Activated CD8-positive, alpha-beta memory T cell treated with anti-CD3 and anti-CD28 coated beads, Interleukin-2, amount 50 U/mL, for 1 hour (primary cell): ENCODE measurements around the gene TP53BP2.
"Not testable (repeated sequence)": the region's sequence is repeated elsewhere in the genome, so short reads cannot be mapped to it uniquely, and the experiment has no call there.

ENCODE experiments used
- DNase-seq: peaks from one replicate; pipeline ENCODE4 v3.0.0-alpha.2; 2020; ENCODE audit errors: extremely low read depth

TP53BP2 gene

DNA sequence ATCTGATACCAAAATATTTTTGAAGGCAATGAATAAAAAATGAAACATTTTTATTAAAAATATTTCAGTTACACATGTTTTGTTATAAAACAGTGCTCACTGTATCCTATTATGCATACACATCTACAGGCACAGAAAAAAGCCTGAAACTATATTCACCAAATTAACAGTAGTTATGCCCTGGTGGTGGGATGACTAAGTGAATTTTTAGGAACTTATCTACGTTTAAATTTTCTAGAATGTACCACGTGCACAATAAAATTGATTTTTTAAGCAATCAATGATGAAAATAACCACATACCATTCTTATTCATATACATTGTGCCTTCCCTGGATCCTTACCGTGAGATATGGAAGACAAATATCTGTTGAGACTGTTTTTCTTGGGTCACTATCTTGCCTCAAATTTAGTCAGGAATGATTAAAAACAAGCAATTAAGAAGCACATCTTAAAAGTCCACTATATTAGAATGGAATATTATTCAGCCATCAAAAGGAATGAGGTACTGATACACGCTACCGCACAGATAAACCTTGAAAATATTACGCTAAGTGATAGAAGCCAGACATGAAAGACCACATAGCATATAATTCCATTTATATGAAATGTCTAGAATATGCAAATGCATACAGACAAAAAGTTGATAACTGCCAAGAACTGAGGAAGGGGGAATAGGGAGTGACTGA is 17.4 kb downstream of the TP53BP2 start:
- no peak for DNase-seq

DNA sequence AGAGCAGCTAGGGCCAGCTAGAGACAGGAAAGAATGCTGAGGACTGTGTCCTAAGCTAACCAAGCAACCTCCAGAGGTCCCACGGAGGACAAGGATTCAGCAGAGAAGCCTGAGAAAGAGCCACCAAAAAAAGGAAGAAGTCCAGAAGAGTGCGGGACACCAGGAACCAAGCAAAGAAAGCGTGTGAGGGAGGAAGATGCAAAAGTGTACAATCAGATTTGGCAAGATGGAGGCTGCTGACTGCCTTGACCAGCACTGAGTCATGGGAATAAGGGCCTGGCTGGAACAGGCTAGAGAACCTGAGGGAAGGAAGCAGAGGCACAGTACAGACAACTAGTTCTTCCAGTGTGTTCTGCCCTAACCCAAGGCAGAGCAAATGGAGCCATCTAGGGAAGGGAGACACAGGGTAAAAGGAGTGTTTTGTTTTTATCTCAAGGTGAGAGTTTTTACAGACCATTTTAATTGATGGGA is 18.5 kb downstream of the TP53BP2 start:
- no peak for DNase-seq

DNA sequence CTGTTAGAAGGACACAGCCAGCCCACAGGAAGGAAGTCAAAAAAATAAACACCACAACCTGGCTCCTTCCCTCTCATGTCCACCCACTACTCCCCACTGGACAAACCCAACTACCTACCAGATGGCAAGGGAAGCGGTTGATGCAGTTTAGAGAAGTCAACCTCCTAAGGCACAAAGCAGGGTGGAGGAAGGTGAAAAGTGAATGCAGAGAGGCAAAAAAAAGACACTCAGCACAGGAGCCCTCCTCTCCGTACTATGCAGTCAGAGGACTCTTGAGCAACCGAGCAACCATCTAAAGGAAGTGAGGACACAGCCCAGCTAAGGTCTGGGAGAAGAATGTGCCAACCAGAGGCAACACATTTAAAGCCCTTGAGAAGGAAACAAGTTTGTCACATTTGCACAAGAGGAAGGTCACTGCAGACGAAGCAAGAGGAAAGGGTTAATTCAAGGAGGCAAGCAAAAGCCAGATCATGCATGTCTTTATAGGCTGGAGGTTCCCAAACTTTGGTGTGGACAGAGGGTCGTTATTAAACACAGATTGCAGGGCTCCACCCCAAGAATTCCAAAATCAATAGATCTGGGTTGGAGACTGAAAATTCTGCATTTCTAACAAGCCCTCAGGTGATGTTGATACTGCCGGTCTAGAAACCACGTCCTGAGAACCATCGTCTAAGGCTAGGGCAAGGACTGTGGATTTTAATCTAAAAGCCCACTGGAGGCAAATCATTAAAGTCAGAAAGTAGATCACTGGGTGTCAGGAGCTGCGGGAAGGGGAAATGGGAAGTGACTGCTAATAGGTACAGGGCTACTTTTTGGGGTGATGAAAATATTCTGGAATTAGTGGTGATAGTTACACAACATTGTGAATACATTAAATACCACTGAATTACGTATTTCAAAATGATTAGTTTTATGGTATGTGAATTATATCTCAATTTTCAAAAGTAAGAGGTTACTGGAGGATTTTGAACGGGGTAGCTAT is 19.7 kb downstream of the TP53BP2 start:
- DNase-seq = no peak

DNA sequence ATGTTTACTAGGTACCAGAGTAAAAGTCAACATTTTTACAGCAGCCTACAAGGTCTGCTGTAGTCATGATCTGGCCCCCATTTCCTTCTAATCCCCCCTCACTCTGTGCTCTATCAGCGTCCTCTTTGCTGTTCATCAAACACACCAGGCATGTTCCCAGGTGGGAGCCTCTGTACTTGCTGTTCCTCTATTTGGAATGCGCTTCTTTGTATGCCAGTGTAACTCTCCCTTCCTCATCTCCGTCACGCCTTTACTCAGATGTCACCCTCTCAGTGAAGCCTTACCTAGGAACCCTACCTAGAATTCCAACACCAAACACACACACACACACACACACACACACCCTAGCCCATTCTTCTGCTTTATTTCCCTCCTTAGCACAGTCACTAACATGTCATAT is 21.0 kb downstream of the TP53BP2 start:
- DNase-seq = no peak

DNA sequence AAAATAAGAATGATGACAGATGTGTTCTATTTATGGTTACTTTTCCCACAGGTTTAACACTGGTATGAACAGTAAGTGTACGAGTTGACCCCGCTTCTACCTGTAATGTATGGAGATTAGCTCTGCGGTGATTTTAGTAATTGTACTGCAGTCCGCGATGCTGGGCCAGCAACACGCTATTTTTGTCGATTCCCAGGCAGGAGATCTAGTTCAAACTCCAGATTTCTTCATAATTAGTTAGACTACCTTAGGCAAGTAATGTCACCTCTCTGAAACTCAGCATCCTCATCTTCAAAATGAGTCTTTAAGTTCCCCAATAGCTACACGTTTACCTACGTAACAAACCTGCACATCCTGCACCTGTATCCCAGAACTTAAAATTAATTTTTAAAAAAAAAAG is 21.5 kb downstream of the TP53BP2 start:
- DNase-seq = no peak

DNA sequence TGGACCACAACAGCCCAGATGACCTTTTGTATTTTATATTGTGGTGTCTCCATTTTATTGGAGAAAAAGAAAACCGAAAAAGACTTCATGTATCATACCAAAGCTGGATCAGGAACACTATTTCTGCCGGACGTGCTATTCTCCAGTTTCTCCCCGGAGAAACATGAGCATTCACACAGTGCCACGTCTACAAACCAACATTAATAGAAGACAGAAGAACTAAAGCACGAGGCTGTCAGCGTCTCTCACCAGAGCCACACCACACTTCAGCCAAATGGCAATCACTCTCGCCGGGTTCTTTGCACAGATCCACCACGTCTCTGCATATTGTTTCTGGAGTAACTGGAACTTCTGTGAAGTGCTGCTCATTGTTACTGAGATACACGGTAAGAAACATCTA is 24.8 kb downstream of the TP53BP2 start:
- no peak for DNase-seq

DNA sequence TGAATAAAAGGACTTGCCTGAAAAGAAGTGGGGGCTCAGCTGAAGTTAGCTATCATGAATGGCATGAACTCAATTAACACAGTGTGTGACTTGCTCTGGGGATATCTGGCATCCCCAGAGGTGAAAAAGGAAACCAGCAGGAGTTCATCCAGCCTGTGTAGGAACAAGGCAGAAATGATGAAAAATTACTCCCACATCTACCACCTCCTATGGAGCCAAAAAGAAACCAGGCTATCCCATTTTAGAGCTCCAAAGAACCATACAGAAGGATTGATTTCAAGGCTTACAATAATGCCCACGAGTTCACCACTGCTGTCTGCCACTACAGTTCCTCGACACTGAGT is 25.3 kb downstream of the TP53BP2 start:
- no peak for DNase-seq

DNA sequence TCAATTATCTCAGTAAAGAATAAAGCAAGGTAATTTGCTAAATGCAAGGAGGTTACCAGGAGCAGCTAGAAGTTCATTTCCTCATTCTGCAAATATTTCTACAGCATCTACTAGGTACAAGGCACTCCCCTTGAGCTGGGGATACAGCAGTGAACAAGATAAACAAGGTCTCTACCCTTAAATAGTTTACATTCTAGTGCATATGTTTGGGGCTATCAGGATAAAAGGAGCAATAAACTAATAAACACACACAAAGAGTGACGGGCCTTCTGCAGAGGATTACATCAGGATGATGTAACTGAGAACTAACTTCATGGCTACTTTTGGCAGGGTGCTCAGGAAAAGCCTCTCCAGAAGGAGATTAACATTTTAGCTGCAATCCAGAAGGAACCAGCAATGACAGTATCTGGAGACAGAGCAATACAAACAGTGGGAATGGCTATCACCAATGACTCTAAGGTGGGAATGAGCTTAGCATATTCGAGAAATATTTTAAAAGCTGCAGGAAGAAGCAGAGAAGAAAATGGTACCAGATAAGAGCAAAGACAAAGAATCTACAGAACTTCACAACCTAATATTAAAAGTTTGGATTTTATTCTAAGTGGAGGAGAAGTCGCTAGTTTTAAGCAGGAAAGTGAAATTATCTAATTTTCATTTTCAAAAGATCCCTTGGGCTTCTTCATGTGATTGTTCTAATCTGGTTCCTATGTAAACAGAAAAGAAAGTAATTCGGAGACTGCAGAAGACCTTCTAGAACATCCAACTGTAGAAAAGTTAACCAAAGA is 25.8 kb downstream of the TP53BP2 start:
- no peak for DNase-seq

DNA sequence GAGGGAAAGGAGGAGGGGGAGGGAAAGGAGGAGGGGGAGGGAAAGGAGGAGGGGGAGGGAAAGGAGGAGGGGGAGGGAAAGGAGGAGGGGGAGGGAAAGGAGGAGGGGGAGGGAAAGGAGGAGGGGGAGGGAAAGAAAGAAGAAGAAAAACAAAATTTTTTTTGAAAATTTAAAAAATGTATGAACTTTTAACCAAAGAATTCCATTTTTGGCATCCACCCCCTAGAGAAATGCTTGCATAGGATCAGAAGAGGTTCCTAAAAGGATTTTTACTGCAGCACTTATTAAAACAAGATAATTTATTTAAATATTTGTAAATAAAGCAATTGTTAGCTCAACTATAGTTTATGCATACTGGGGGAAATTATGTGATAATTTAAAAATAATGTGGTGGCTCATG is 28.5 kb downstream of the TP53BP2 start:
- not testable (repeated sequence) for DNase-seq

DNA sequence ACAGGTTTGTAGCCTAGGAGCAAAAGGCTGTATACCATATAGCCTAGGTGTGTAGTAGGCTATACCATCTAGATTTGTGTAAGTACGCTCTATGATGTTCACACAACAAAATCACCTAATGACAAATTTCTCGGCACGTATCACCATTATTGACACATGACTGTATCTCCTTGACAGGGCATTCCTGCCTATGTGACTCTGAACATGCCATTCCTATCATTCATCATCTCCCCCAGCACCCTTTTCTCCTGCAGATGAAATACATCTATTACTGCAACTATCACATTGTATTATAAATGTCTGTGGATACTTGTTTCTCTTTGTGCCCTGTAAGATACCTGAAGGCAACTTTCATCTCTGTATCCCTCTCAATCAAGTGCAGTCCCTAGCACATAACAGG is 29.9 kb downstream of the TP53BP2 start:
- no peak for DNase-seq

DNA sequence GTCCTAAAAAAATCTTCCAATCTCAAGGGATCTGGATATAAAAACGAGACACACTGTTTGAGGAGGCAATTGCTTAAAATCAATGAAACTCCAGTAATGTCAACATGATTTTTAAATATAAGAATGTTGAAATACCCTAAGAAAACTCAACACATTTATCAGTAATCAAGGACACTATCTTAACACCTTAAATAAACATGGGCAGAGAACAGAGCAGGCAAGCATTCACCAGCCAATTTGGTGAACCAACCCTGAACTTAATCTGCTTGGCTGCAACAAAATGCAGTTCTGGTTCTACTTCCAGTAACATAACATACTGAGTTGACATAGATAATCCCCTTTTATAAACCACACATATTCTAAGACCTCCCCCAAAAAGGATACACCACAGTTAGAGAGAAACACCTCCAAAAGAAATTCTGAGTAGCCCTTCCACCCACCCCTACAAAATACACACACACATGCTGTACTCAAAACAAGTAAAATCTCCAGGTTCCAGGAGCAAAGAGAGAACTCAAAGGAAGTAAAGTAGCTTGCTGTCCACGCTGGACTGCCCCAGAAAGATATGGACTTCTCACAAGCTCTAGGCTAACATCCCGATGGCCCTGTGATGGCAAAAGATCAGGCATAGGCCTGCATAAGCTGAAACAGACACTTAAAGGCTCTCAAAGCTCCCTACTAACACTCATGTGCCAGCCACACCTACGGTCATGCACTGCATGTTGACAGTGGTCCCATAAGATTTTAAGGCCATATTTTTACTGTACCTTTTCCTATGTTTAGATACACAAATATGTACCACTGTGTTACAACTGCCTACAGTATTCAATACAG is 30.5 kb downstream of the TP53BP2 start:
- no peak for DNase-seq

DNA sequence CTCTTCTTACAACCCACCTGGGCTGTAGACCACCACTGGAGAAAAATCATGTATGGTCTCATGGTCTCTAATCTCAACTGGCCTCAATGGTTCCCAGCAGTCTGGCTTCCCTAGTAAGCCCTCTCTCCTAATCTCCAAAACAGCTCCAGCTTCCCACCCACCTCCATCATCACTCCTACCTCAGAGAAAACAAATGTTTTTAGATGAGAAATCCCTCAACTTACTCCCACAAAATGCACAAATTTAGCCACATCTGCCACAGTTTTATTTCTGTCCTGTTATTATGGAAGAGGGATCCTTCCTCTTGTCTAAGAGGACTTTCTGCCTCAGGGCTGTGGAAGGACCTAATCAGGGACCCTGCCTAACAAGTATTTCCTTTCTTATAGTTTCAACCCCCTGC is 32.1 kb downstream of the TP53BP2 start:
- DNase-seq = no peak

DNA sequence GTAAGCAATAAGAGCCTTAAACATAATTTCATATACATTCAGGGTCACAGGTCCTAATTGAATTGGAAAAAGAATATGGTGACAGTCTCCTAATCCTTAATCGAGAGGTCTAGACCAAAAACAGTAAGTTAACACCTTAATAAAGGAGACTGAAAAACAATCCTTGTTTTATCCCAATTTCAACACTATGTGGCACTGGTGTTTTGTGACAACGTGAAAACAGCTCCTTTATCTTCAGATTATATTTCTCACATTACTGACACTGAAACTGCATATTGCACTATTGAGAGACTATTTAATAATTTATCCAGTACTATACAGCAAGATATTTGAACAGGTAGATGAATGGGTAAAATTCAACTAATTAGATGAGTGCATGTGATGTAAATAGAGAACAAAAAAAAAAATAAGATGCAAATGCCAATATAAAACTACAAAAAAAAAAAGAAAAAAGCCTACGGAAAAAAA is 34.1 kb downstream of the TP53BP2 start:
- no peak for DNase-seq

DNA sequence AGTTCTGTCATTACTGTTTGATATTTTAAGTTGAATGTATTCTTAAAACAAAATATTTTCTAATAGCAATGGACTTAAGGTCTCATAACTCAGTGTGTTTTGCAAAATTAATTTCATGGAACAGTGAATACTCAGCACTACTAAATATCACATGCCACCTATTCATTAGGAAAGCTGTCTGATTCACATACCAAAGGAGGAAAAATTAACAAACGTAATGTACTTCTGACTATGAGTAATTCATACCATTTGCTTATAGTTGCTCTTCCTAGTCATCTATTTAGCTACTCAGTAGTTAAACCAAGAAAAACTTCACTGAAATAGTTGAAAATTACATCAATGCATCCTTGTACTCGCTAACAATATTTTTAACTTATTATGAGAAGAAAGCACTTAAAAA is 35.2 kb downstream of the TP53BP2 start:
- no peak for DNase-seq

DNA sequence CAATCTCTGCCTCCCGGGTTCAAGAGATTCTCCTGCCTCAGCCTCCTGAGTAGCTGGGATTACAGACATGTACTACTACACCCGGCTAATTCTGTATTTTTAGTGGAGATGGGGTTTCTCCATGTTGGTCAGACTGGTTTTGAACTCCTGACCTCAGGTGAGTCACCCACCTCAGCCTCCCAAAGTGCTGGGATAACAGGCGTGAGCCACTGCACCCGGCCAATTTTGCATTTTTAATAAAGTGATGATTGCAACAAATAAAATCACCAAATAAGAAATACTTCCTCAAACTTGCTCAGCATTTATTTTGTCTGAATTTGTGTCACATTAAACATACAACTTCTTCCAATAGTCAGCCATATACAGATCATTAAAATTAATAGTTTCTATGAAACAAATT is 35.8 kb downstream of the TP53BP2 start:
- not testable (repeated sequence) for DNase-seq

DNA sequence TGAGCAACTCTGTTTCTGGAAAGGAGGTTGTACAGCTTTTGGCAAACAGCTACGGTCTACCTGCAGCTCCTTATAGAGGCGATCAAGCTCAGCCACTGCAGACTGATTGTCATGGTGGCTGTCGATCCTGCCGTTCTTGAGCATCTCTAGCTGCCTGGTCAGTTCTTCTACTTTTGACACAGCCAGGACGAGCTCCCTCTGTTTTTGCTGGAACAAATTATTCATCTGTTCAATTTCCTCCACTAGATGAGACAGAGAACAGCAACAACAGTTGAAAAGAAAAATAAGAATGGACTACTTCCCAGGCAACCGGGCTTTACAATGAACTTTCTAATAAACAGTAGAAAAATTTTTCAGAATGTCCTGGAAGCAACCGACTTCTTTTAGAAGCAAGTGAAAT is 42.5 kb downstream of the TP53BP2 start:
- no peak for DNase-seq

DNA sequence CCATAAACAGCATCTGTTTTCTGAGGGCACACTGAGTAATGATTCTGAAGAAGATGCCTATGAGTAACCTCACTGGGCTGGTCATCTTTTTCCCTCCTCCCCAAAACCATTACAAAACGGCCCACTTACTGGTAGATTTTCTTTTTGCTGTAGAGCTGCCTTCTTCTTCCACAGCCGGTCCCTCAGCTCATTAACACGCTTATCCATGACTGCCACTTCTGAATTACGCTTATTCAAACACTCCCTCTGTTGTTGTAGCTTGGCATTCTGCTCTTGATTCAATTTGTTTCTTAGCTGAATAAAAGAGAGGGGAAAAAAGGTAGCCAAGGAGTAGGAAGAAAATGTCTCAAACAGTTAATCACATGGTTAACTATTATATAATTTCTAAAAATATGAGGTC is 43.1 kb downstream of the TP53BP2 start:
- no peak for DNase-seq

DNA sequence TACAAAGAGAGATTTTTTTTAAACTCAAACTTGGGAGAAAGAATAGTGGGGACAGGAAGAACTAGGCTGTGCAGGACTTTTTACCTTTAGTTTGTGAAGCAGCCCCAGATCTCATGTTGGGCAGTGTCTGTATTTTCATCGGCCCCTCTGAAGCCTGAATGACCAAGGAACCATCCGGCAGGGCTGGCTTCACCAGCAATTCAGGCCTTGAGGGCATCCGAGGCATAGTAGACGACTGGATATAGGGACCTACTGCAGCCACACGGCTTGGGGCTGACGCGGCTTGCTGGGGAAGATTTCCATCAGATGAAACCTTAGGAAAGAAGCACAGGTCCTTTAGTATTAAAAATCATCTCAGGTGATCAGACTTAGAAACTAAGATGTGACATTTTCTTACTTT is 43.7 kb downstream of the TP53BP2 start:
- DNase-seq = no peak

DNA sequence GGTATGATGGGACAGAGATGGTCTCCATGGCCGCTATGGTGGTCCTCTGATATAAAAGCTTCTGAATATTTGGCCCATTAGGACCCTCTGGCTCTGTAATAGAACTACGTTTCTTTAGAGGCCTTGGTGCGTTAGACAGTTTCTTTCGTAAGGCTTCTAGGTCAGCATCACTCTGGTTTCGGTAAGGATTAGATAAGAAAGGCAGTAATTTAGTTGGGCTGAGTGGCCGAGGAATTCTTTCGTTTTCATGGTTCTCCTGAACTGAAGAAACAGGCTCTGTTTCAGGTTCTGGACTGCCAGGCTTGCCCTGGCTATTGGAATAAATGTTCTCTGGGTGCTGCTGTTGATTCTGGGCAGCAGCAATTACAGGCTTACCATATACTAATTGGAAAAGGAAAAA is 49.5 kb downstream of the TP53BP2 start:
- DNase-seq = no peak

DNA sequence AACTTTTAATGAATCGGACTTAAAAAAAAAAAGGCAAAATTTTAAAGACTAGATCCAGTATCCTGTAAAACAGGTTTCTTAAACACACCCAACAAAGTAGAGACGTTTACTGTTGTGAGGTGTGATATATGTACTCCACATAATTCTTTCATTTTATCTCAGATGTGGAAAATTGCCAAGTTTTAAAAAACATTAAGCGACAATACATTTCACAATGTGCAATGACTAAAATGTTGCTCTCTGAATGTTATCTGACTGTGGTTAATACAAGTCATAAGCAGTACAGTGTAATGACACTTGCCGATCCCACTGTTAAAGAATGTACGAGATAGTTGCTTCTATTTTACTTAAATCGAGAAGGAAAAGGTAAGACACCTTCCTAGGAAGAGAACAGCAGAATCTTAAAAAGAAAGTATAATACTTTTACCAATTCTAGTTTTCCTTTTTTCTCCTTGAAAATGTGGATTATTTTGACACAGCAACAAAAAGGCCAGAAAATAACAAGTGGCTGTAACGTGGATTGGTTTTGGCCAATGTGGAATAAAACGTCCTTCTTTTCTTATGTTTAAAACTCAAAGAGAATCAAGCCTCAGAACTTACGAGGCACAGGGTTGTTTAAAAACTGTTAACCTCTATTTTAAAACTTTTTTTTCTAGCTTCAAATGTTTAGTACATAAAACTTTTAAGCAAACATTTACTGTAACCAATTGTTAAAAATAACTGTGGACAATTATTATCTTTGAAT is 51.4 kb downstream of the TP53BP2 start:
- no peak for DNase-seq

DNA sequence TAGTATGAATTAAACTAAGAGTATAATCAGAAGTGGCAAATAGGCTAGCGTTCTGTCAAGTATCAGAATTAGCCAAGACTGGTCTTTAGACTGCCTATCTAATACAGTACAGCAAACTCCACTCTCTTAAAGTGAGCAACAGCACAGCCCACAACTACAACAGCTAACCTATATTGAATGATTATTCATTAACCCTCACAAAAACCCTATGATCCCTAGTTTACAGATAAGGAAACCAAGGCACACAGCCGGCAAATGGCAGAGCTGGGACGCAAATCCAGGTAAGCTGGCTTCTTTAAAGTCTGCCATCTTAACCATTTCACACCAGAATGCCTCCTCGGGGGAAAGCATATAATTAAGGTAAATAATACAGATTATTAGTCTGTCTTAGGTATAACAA is 52.0 kb downstream of the TP53BP2 start:
- DNase-seq = no peak
